C4-2B (cell line): ENCODE measurements around the gene CDK6.

Experiments used
- ZFX ChIP-seq: fragments of 450-650 bp; IDR thresholded peaks from 2 replicates; pipeline ENCODE4 v1.6.1; 2017
- TF ChIP-seq, protein P1 (sequence below): fragments of 450-650 bp; conservative IDR thresholded peaks from 2 replicates; pipeline ENCODE4 v1.5.1; 2017; ENCODE audit warnings: mild to moderate bottlenecking

DNA sequence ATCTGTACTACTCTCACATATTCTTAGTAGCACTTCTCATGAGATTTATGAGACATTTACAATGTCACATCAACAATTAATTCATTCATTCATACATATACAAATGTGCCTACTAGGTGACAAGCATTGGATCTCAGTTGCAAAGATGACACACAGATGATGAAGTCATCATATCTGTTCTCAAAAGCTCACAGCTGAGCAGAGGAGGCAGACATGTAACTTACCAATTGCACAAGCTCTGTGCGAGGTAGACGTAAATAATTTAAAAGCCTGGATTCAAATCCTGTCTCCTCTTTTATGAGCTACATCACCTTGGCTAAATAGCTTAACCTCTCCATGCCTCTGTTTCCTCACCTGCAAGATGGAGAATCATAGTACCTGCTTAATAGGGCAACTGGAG, 136.8 kb downstream of the CDK6 start:
- TF ChIP-seq, protein P1, sequence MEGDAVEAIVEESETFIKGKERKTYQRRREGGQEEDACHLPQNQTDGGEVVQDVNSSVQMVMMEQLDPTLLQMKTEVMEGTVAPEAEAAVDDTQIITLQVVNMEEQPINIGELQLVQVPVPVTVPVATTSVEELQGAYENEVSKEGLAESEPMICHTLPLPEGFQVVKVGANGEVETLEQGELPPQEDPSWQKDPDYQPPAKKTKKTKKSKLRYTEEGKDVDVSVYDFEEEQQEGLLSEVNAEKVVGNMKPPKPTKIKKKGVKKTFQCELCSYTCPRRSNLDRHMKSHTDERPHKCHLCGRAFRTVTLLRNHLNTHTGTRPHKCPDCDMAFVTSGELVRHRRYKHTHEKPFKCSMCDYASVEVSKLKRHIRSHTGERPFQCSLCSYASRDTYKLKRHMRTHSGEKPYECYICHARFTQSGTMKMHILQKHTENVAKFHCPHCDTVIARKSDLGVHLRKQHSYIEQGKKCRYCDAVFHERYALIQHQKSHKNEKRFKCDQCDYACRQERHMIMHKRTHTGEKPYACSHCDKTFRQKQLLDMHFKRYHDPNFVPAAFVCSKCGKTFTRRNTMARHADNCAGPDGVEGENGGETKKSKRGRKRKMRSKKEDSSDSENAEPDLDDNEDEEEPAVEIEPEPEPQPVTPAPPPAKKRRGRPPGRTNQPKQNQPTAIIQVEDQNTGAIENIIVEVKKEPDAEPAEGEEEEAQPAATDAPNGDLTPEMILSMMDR: no peak
- TF ChIP-seq ZFX: no peak
